ENCODE data around the gene STX10.

The STX10 gene

GRCh38 chr19:13138916-13139198, 11.3 kb downstream of the STX10 start:
- DNase-seq: no peak

- DNase-seq: no peak
These were observed 11.8 kb downstream of the STX10 start for GRCh38 chr19:13138171-13138915.

GRCh38 chr19:13137290-13137794, 12.8 kb downstream of the STX10 start:
- no peak for DNase-seq

- DNase-seq: no peak
These were observed 14.8 kb downstream of the STX10 start for GRCh38 chr19:13135068-13136062.

GRCh38 chr19:13134626-13135025, 15.5 kb downstream of the STX10 start:
- DNase-seq: no peak

DNA sequence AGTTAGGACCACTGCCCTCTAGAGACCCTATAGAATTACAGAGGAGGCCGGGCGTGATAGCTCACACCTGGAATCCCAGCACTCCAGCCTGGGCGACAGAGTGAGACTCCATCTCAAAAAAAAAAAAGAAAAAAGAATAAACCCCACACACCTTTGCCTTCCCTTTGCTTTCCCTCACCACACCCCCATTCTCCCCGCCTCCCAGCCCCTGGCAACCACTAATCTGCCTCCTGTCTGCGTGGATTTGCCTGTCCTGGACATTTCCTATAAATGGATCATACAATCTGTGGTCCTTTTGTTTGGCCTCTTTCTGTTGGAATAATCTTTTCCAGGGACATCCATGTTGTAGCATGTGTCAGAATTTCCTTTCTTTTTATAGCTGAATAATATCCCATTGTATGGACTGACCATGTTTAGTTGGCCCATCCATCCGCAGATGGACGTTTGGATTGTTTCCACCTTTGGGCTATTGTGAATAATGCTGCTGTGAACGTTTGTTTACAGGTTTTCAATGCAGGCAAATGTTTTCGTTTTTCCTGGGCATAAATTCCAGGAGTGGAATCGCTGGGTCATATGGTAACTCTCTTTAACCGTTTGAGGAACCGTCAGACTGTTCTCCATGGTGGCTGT, 16.8 kb downstream of the STX10 start:
- DNase-seq: no peak

DNA sequence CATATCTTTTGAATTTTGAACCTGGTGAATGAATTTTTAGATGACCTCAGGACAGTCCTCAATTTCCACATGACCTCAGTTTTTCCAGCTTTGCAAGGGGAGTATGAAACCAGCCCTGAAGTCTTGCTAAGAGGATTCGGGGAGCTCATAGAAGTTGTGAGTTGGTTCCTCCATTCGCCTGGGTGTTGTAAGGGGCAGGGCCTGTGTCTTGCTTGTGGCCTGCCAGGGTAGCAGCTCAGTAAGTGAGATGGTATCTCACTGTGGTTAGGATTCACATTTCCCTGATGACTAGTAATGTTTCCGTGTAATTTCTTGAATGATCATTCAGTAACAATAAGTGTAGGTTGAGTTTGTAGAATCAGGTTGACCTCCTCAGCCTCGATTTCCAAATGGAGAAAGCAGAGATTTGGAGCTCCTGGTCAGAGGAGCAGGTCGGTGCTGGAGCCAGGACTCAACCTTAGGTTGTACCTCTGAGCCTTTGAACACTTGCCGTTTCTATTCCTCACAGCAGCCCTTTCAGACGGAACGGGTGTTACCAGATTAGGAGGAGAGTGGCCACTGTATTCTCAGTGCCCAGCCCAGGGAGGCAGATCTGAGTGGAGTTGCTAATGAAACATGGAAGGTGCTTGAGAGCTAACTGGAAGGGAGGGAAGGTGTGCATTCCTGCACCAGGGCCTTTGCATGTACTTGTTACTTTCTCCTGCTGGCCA, 17.5 kb downstream of the STX10 start:
- no peak for DNase-seq

DNA sequence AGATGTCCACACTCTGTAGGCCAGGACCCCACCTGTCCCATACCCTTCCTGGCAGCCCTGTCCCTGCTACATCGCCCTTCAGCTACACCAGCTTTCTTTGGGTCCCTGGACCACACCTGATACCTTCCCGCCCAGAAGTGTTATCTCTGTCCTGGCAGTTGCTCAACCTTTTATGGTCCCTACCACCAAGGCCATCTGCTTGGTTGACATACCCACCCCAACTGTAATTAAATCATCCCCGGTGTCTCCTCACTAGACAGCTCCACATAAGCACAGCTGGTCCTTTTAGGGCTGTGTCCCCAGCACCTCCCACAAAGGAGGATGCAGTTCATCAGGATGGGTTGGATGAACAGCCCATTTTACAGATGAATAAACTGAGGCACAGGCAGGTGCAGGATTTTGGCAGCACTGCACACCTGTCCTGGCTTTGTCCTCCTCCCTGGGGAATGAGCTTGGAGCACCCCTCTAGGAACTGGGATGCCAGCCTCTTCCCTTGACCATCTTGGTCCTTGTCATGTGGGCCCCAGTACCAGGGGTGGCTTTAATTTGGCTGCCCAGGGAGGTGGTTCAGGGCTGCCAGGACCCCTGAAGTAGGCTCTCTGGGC, 19.2 kb downstream of the STX10 start:
- no peak for DNase-seq

DNA sequence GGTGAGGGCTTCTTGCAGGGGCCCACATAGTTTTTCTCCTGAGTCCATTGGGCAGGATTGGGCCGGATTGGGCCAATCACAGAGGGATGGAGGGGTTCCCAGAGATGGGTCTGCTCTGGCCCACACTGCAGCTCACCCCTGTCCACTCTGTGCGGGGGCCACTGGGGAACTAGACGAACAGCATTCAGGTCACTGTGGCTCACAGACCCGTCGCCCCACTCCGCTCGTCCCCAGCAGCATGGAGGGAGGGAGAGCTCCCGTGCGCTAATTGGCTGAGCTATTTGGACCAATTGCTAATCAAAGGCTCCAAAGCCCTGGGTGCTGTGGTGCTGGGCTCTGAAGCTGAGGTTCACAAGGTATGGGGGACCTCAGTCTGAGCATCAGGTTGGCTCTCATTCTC, 20.8 kb downstream of the STX10 start:
- DNase-seq: no peak

GRCh38 chr19:13128583-13128982, 21.6 kb downstream of the STX10 start:
- no peak for DNase-seq

- DNase-seq: no peak
These were observed 22.2 kb downstream of the STX10 start for GRCh38 chr19:13127811-13128575.

GRCh38 chr19:13127051-13127450, 23.1 kb downstream of the STX10 start:
- DNase-seq: no peak

- no peak for DNase-seq
These were observed 26.9 kb downstream of the STX10 start for GRCh38 chr19:13122980-13123957.

- DNase-seq: no peak
These were observed 27.8 kb downstream of the STX10 start for GRCh38 chr19:13122275-13122878.

GRCh38 chr19:13121551-13122274, 28.5 kb downstream of the STX10 start:
- DNase-seq: no peak

DNA sequence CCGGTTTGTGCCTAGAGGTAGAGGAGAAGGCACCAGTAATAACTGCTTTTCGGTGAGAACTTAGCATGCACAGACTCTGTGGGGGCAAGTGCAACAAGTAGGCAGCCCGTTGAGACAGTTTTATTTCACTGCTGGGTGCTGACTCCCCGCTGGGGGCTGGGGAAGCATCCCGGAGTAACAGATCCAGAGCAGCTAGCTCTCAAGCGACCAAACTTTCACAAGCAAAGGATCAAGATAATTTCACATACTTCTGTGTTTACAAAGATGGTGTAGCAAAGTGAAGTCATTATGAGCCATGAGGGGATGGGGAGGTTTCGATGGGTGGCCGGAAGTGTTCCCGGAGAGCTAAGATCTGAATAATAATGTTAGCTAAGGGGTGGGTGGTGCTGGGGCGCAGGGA, 29.4 kb downstream of the STX10 start:
- DNase-seq: no peak

- no peak for DNase-seq
These were observed 30.1 kb downstream of the STX10 start for GRCh38 chr19:13120031-13120430.

DNA sequence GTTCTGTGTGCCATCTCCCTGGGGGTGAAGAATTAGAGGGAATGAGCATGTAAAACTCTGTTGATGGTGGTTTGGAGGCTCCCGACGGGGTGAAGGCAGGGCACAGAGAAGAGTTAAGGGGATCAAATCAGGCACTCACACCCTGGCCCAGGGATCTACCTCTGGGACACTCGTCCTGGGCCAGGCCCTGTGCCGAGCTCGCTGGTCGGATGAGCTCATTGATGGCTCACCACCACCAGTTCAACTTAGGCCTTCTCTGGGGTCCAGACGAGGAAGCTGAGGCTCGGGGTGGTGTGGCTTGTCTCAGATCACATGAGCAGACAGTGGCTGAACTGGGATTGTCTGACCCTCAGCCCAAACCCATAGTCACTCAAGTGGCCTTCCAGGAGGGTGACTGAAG, 30.5 kb downstream of the STX10 start:
- no peak for DNase-seq
